Neural cell (in vitro differentiated cells): ENCODE results near the gene NT5DC3. TPM values are rescaled to one million over a fixed set of nuclear protein-coding genes. Genes with fewer than 3 reads are reported as not detected.

Experiments used
- H2AFZ ChIP-seq: fragments of 200-600, 300-800 bp; sonication (generic), shearing (Covaris generic); 2 replicates; pipeline ENCODE4 v1.6.0; 2014; ENCODE audit warnings: low read depth, mild to moderate bottlenecking, antibody characterized with exemption, low read length, moderate library complexity
- H3F3A ChIP-seq: fragments of 200-600 bp; shearing (Covaris generic); 2 replicates; pipeline ENCODE4 v1.6.1; 2016; ENCODE audit warnings: mild to moderate bottlenecking, moderate library complexity, mixed read lengths, antibody characterized with exemption, low read length; ENCODE audit not compliant: insufficient read depth, poor library complexity, severe bottlenecking
- H3K27ac ChIP-seq: fragments of 200-600, 300-800 bp; sonication (generic), shearing (Covaris generic); 2 replicates; pipeline ENCODE4 v1.5.1; 2014; ENCODE audit warnings: mild to moderate bottlenecking, low read length, moderate library complexity
- H3K27me3 ChIP-seq: fragments of 300-800, 200-600 bp; sonication (generic), shearing (Covaris generic); 2 replicates; pipeline ENCODE4 v1.6.0; 2014; ENCODE audit warnings: mild to moderate bottlenecking, low read depth, low read length, moderate library complexity; ENCODE audit not compliant: insufficient read depth
- H3K36me3 ChIP-seq: fragments of 300-800, 200-600 bp; sonication (generic), shearing (Covaris generic); 2 replicates; pipeline ENCODE4 v1.5.1; 2014; ENCODE audit warnings: mild to moderate bottlenecking, antibody characterized with exemption, low read length, moderate library complexity; ENCODE audit not compliant: insufficient read depth
- H3K4me2 ChIP-seq: fragments of 300-800, 200-600 bp; sonication (generic), shearing (Covaris generic); 2 replicates; pipeline ENCODE4 v1.6.0; 2014; ENCODE audit warnings: mild to moderate bottlenecking, low read length
- H3K4me3 ChIP-seq: fragments of 300-800, 200-600 bp; sonication (generic), shearing (Covaris generic); 2 replicates; pipeline ENCODE4 v1.5.1; 2014; ENCODE audit warnings: mild to moderate bottlenecking, low read length, moderate library complexity
- H3K79me2 ChIP-seq: fragments of 200-600 bp; shearing (Covaris generic); replicated peaks from 2 replicates; pipeline ENCODE4 v1.6.0; 2014; ENCODE audit warnings: mild to moderate bottlenecking, low read length, moderate library complexity; ENCODE audit not compliant: insufficient read depth
- H3K9ac ChIP-seq: fragments of 300-800, 200-600 bp; sonication (generic), shearing (Covaris generic); 2 replicates; pipeline ENCODE4 v1.6.1; 2016; ENCODE audit warnings: mild to moderate bottlenecking, low read length, mixed read lengths
- H3K9me2 ChIP-seq: fragments of 200-600 bp; shearing (Covaris generic); 2 replicates; pipeline ENCODE4 v1.6.1; 2016; ENCODE audit warnings: mild to moderate bottlenecking, low read length, mixed read lengths; ENCODE audit not compliant: insufficient read depth
- H3K9me3 ChIP-seq: fragments of 200-600, 300-800 bp; sonication (generic), shearing (Covaris generic); 2 replicates; pipeline ENCODE4 v1.6.1; 2016; ENCODE audit warnings: mild to moderate bottlenecking, mixed run types, low read length, moderate library complexity, mixed read lengths
- H4K20me1 ChIP-seq: fragments of 200-600 bp; shearing (Covaris generic); 2 replicates; pipeline ENCODE4 v1.6.1; 2016; ENCODE audit warnings: mild to moderate bottlenecking, mixed run types; ENCODE audit not compliant: insufficient read depth
- EP300 ChIP-seq: fragments of 450-650 bp; conservative IDR thresholded peaks from 2 replicates; pipeline ENCODE4 v1.6.1; 2014; ENCODE audit warnings: antibody characterized with exemption, mild to moderate bottlenecking, moderate library complexity; ENCODE audit not compliant: poor library complexity, severe bottlenecking
- EZH2 ChIP-seq: fragments of 200-600, 300-800 bp; shearing (Covaris generic), sonication (generic); IDR thresholded peaks from 2 replicates; pipeline ENCODE4 v1.6.1; 2014; ENCODE audit warnings: antibody characterized with exemption, low read length, borderline replicate concordance, mild to moderate bottlenecking; ENCODE audit not compliant: insufficient read depth, poor library complexity, severe bottlenecking
- MXI1 ChIP-seq: fragments of 450-650 bp; conservative IDR thresholded peaks from 2 replicates; pipeline ENCODE4 v1.6.1; 2014; ENCODE audit warnings: antibody characterized with exemption, mild to moderate bottlenecking; ENCODE audit not compliant: poor library complexity, severe bottlenecking
- RAD21 ChIP-seq: fragments of 450-650 bp; conservative IDR thresholded peaks from 2 replicates; pipeline ENCODE4 v1.6.1; 2014; ENCODE audit warnings: antibody characterized with exemption, mild to moderate bottlenecking, moderate library complexity
- SMC3 ChIP-seq: fragments of 450-650 bp; conservative IDR thresholded peaks from 2 replicates; pipeline ENCODE4 v1.6.1; 2014; ENCODE audit warnings: antibody characterized with exemption, mild to moderate bottlenecking, moderate library complexity; ENCODE audit not compliant: poor library complexity
- TAF1 ChIP-seq: IDR thresholded peaks from 2 replicates; pipeline ENCODE4 v1.6.1; 2012; ENCODE audit warnings: low read depth
- polyA plus RNA-seq: library from polyadenylated mRNA; depleted of rRNA; stranded (reverse); fragments of >200 nt; gene quantifications from 2 replicates; pipeline ENCODE4 v1.2.3, GENCODE V29; 2014
- TF ChIP-seq, protein P1 (sequence below): IDR thresholded peaks from 2 replicates; pipeline ENCODE4 v1.6.1; 2012; ENCODE audit warnings: borderline replicate concordance
- TF ChIP-seq, protein P2 (sequence below): fragments of 450-650 bp; IDR thresholded peaks from 2 replicates; pipeline ENCODE4 v1.5.1; 2014; ENCODE audit warnings: antibody characterized with exemption, mild to moderate bottlenecking, moderate library complexity; ENCODE audit not compliant: poor library complexity, severe bottlenecking

NT5DC3 gene
- polyA plus RNA-seq, 1 donor from 2014 or later = 4.0 TPM

DNA sequence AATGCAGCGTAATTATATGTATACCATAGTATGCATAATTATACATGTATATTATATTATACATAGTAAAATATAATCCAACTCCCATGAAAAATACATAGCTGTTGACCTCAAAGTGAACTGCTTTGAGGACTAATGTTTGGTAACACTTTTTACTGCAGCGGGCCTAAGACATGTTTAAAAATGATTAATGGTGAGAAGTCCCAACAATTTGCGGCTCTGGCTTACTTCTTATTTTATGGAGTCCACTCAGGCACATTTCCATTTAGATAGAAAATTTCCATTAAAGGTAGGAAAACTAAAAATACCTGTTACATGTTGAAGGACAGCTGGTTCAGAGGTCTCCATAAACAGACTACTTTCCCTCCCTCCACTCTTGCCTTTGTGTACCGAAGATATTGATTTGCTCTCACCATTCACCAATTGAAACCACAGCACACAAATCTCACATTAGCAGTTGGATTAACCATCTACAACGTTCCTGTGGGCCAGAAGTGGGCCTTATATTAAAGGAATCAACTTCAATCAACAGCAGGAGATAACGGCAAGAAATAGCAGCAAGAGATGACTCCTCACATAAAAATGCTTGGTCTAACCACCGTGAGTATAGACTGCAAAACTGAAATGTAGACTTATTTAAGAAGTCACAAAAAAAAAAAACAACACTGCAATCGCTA lies 14.1 kb upstream of the NT5DC3 start:
- no peaks in the 10 kb centered on the region for H3K9me2 ChIP-seq
- no peaks in the 10 kb centered on the region for H4K20me1 ChIP-seq
- no peaks in the 10 kb centered on the region for H3K79me2 ChIP-seq
- H3K27me3 ChIP-seq = no peaks in the 10 kb centered on the region
- no peak overlapping the region for H3K27ac ChIP-seq
- no peak overlapping the region for H3K9ac ChIP-seq
- no peaks in the 10 kb centered on the region for H3K36me3 ChIP-seq
- H3K4me3 ChIP-seq = no peak overlapping the region
- TF ChIP-seq TAF1 (no peak), EP300 (no peak), EZH2 (no peak), SMC3 (no peak)
- TF ChIP-seq, protein P1, sequence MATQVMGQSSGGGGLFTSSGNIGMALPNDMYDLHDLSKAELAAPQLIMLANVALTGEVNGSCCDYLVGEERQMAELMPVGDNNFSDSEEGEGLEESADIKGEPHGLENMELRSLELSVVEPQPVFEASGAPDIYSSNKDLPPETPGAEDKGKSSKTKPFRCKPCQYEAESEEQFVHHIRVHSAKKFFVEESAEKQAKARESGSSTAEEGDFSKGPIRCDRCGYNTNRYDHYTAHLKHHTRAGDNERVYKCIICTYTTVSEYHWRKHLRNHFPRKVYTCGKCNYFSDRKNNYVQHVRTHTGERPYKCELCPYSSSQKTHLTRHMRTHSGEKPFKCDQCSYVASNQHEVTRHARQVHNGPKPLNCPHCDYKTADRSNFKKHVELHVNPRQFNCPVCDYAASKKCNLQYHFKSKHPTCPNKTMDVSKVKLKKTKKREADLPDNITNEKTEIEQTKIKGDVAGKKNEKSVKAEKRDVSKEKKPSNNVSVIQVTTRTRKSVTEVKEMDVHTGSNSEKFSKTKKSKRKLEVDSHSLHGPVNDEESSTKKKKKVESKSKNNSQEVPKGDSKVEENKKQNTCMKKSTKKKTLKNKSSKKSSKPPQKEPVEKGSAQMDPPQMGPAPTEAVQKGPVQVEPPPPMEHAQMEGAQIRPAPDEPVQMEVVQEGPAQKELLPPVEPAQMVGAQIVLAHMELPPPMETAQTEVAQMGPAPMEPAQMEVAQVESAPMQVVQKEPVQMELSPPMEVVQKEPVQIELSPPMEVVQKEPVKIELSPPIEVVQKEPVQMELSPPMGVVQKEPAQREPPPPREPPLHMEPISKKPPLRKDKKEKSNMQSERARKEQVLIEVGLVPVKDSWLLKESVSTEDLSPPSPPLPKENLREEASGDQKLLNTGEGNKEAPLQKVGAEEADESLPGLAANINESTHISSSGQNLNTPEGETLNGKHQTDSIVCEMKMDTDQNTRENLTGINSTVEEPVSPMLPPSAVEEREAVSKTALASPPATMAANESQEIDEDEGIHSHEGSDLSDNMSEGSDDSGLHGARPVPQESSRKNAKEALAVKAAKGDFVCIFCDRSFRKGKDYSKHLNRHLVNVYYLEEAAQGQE = no peak
- TF ChIP-seq, protein P2, sequence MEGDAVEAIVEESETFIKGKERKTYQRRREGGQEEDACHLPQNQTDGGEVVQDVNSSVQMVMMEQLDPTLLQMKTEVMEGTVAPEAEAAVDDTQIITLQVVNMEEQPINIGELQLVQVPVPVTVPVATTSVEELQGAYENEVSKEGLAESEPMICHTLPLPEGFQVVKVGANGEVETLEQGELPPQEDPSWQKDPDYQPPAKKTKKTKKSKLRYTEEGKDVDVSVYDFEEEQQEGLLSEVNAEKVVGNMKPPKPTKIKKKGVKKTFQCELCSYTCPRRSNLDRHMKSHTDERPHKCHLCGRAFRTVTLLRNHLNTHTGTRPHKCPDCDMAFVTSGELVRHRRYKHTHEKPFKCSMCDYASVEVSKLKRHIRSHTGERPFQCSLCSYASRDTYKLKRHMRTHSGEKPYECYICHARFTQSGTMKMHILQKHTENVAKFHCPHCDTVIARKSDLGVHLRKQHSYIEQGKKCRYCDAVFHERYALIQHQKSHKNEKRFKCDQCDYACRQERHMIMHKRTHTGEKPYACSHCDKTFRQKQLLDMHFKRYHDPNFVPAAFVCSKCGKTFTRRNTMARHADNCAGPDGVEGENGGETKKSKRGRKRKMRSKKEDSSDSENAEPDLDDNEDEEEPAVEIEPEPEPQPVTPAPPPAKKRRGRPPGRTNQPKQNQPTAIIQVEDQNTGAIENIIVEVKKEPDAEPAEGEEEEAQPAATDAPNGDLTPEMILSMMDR = no peak
- H3K4me2 ChIP-seq = no peak overlapping the region
- H2AFZ ChIP-seq = no peak overlapping the region
- no peaks in the 10 kb centered on the region for H3K9me3 ChIP-seq
- no peaks in the 10 kb centered on the region for H3F3A ChIP-seq

DNA sequence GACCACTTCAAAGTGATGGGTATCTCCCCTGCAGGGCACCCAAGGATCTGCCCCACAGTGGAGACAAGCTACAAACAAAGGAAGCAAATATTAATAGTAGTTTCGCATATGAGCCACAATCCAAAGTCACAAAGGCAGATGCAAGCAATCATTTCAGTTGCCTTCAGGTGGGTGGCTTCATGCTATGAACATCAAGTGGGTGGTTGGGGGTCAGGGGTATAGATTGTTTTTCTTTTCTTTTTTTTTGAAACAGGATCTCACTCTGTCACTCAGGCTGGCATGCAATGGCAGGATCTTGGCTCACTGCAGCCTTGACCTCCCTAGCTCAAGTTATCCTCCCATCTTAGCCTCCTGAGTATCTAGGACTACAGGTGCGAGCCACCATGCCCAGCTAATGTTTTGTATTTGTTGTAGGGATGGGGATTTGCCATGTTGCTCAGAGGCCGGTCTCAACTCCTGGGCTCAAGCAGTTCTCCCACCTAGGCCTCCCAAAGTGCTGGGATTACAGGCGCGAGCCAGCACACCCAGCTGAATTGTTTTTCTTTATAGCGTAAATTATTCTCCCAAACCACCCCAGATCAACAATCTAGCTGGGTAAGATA lies 13.4 kb upstream of the NT5DC3 start:
- Histone ChIP-seq H2AFZ (no peak overlapping the region), H3K9me2 (no peaks in the 10 kb centered on the region), H3K9me3 (no peaks in the 10 kb centered on the region), H3F3A (no peaks in the 10 kb centered on the region), H4K20me1 (no peaks in the 10 kb centered on the region), H3K27ac (no peak overlapping the region), H3K36me3 (no peaks in the 10 kb centered on the region), H3K4me2 (no peak overlapping the region), H3K27me3 (no peaks in the 10 kb centered on the region), H3K9ac (no peak overlapping the region), H3K79me2 (no peaks in the 10 kb centered on the region), H3K4me3 (no peak overlapping the region)
- no peak for TF ChIP-seq SMC3
- TF ChIP-seq, protein P1 = no peak
- TF ChIP-seq, protein P2 = no peak
- no peak for TF ChIP-seq MXI1
- TF ChIP-seq RAD21 = no peak
